EH (cell line): ENCODE measurements around the gene SYNPO2.

Experiments used
- DNase-seq: peaks from one replicate; pipeline ENCODE4 v3.0.0-alpha.2; 2015; ENCODE audit warnings: low read depth

The SYNPO2 gene

DNA sequence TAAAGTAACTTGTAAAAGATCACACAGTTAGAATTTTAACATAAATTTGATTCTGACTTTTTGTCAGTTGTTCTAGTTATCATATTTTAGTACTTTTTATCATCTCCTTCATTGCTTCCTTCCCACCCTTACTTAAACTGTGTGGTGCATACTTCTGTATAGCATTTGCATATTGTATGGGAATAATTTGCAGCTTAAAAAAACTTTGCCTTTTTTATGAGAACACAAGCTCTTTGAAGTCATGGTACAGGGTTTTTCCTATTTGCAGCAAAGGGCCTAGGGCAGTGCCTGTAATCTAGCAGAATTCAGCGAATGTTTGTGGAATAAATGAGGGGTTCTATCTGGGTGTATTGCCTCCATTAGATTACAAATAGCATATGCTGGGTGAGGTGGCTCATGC lies 41.6 kb downstream of the SYNPO2 start:
- DNase-seq, result no peak

GRCh38 chr4:118931786-118932185 lies 43.1 kb downstream of the SYNPO2 start:
- peak; percentile 57 for DNase-seq

- no peak for DNase-seq
Observed at GRCh38 chr4:118935819-118936218, 47.2 kb downstream of the SYNPO2 start.

DNA sequence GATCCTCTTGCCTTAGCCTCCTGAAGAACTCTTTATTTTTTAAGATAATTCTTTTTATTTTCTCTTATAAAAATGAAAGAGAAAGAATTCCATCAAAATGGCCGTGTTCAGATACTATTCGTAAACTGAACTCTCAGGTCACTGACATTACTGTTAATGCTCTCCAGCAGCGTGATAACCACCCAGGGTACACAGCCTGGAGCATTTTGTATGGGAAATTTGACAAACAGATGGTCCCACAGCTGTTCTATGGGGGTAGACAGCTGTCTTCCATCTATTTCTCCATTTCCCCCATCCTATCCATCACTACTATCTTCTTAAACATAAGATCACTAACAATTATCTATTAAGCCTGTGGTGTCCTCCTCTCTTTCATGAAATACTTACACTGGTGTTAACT lies 47.8 kb downstream of the SYNPO2 start:
- DNase-seq, result no peak

DNA sequence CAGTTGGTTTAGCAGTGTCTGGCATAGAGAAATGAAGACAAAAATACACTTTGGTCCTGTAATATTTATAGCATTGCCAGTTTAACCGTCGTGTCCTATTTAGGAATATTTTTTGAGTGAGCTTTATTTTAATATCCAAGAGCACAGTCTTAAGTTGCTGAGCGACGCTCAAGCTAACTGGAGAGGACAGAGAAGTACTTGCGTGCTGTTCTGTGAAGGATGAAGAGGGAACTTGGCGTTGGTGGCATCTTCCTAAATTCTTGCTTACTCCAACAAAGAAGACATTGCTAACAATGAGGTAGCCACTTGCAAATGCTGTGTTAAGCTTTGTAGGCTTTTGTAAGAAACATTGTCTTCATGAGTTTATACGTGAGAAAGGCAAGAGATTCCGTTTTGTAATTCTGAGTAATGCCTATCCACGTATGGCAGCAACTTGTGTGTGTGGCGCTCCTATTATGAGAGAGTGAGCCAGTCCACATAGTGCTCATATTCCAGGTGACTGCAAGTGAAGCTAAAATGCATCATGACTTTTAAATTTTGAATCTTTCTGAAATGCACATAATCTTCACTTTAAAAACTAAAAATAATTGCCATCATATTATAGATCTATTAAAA lies 50.6 kb downstream of the SYNPO2 start:
- DNase-seq, result no peak

- peak; percentile 73 for DNase-seq
Observed at GRCh38 chr4:118941149-118941548, 52.5 kb downstream of the SYNPO2 start.

DNA sequence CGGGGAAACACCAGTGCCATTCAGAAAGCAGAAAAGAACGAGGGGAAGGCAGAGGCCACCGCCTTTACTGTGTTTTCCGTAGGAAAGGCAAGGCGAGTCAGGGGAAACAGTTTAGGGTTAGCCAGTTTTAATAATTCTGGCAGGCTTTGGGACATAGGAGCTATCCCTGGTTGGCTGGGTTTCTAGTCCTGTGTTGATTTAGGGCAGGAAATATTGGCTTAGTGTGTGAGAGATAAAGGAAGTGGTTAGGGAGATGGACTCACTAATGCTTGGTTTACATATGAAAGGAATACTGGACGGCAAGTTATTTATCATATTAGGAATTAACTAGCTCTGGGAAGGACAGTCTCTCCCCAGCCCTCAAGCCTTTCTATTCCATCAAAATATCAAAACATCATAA lies 53.1 kb downstream of the SYNPO2 start:
- DNase-seq, result peak; percentile 81

GRCh38 chr4:118942465-118942864 lies 53.8 kb downstream of the SYNPO2 start:
- DNase-seq, result peak; percentile 84

DNA sequence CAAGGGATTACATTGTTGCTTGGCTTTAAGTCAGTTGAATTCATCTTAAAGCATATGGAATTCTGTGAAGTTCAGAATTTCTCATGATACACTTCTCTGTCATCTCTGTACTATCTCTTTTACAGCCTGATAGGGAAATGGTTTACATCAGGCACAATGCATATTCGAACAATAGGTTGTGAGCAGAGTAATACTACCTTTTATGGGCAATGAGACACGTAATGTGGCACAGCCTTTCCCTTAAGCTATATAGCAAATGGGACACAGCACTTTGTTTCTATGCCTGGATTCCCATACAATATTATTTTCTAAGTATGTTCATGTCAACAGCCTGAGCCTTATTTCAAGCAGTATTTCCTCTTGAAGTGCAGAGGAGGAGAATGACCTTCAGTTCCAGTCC lies 58.4 kb downstream of the SYNPO2 start:
- no peak for DNase-seq

- DNase-seq, result peak; percentile 55
Observed at GRCh38 chr4:118948545-118949144, 60.0 kb downstream of the SYNPO2 start.

- DNase-seq, result no peak
Observed at GRCh38 chr4:118950224-118950623, 61.6 kb downstream of the SYNPO2 start.

DNA sequence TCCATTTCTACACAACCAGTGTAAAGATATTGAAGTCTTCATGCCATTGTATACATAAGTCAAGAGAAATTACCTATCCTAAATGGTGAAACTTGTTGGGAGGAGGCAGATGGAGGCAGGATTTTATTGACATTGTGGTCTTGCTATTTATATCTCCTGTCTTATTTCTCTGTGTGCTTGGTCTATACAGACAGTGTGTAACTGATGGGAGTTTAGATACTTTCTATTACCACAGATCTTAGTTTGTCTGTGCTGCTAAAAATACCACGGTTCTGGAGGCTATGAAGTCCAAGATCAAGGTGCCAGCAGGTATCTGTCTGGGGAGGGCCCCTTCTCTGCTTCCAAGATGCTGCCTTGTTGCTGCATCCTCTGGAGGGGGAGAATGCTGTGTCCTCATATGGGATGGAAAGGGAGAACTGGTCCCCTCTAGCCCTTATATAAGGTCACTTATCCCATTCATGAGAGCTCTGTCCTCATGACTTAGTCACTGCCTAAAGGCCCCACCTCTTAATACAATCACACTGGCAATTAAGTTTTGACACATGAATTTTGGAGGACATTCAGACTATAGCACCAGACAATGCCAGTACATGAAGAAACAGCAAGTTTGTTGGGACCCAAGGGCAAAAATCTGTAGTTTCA lies 62.4 kb downstream of the SYNPO2 start:
- no peak for DNase-seq

DNA sequence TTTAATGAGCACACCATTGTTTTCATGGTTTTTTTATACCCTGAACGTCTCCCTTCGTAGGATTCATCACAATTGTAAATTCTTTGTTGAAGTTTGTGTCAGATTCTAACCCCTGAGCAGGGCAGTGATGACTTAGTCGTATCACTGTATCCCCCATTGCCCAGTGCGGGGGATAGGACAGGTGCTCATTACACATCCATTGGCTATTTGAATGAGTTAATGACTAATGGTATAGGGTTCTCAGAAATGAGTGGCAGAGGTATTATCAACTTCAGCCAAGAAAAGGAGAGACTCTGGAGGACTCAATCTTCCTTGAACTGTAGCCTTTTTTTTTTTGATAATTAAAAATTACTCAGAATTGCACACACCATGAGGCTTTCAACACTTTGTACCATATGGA lies 64.6 kb downstream of the SYNPO2 start:
- peak; percentile 90 for DNase-seq

GRCh38 chr4:118954246-118954645 lies 65.6 kb downstream of the SYNPO2 start:
- DNase-seq, result peak; percentile 77

DNA sequence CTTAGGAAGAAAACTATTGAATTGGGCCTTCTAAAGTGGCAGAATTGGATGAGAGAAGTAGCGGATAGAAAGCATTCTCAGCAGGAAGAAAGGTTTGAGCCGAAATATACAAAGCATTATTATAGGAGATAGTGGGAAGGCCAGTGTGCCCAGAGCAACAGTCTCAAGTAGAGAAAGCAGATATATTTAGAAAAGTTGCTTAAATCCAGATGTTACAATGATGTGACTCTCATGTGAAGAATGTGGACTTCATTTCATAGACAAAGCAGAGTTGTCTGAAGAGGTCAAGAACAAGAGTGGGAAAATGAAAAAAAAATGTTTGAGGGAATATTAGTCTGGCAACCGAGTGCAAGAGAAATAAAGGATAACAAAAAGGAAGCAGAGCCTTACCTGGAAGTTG lies 66.9 kb downstream of the SYNPO2 start:
- DNase-seq, result peak; percentile 91

GRCh38 chr4:118957722-118958445 lies 69.2 kb downstream of the SYNPO2 start:
- DNase-seq, result peak; percentile 66

DNA sequence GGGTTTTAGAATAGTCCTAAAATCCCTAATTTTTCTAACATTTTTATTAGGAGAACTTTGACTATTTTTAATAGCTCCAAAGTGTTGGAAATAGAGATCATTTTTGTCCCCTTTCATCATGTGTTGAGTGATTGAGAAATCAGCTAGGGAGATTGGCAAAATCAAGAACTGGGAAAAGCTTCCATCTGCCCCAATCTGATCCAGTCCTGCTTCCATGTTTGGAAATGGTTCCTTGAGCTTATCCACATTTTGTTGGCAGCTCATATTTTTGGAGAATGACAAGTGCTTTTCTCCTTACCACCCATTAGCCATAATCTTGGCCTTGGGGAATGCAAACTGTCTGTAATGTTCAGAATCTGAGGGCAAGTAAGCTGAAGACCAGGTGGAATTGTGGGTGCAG lies 73.9 kb downstream of the SYNPO2 start:
- DNase-seq, result peak; percentile 62

- peak; percentile 91 for DNase-seq
Observed at GRCh38 chr4:118964891-118965411, 76.3 kb downstream of the SYNPO2 start.

DNA sequence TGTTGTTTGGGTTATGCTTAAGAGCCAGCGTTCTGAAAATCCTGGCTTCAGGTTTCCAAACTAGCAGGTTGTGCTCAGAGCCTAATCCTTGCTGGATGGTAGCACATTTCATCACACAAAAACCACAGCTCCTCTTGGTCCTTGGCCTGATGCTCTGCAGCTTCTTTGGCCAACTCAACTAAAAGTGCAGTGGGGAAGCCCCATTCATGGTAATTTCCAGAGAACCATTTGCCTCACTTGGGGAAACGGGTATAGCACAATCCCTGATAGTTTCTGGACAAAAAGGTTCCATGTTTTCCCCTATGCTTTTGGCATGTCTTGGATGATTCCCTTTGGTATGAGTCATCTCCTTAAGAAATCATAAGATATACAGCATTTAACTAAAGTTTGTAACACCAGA lies 78.7 kb downstream of the SYNPO2 start:
- DNase-seq, result peak; percentile 74

DNA sequence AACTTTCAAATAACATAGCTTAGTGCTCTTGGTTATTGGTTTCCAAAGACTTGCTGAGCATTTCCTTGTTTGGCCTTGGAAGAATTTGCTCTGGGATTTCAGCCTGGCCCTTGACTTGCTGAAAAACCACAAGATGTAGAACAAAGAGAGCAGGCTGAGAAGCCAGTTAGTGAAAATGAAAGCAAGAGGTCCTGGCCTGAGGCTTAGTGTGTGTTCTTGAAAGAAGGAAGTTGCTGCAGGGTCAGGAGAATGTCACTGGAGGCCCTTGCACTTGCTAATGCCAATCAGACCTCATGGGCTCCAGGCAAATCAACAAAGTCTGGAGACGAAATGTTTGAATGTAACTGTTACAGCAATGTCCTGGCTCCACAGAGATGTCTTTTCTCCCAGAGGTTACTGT lies 79.4 kb downstream of the SYNPO2 start:
- DNase-seq, result peak; percentile 97

DNA sequence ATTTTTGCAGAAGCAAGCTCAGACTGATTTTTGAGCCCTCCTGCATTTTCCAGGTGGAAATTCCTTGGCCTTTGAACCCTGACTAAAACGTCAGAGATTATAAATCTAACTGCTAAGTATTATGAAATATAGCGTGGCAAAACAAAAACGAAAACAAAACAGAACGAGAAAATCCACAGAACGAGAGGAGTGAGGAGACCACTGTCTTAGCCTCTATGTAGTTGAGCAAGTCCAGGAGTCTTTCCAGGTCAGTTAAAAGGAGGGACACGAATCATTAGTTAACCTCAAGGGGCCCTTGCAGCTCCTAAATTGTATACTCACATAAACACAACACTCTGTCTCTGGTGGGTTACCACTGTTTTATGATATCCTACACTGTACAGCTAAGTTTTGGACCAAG lies 80.2 kb downstream of the SYNPO2 start:
- DNase-seq, result no peak

DNA sequence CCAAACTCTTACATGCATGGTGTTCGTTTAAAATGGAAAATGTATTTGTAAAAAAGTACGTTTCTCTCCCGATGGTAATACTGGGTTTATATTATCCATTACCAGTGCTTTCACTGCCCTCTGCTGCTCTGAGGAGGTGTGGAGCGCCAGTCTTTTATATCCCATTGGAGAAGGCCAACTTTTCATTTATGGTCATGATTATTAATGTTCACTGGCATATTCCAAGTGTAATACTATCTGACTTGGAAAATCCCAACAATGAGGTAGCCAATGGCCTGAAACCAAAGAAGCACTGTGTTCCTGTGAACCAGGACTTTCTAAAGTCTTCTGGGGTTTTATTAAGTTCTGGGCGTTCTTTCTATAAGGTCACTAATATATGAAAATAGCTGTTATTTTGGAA lies 80.7 kb downstream of the SYNPO2 start:
- DNase-seq, result peak; percentile 76

- no peak for DNase-seq
Observed at GRCh38 chr4:118972167-118972566, 83.5 kb downstream of the SYNPO2 start.
